Erythroblast (primary cell): ENCODE data around the gene VWCE.

Source experiments
- GATA1 ChIP-seq: IDR thresholded peaks from 2 replicates; pipeline ENCODE4 v1.6.1; 2011; ENCODE audit warnings: low read depth, mild to moderate bottlenecking, control low read depth, low read length, moderate library complexity
- POLR2A ChIP-seq: IDR thresholded peaks from 2 replicates; pipeline ENCODE4 v1.6.1; 2011; ENCODE audit warnings: mild to moderate bottlenecking, low read length

GRCh38 chr11:61342207-61342803 is 47.2 kb upstream of the VWCE start:
- no peak for TF ChIP-seq POLR2A
- no peak for TF ChIP-seq GATA1
